Activated naive CD4-positive, alpha-beta T cell treated with anti-CD3 and anti-CD28 coated beads for 36 hours (primary cell): ENCODE measurements around the gene PHF23. TPM values are rescaled to one million over a fixed set of nuclear protein-coding genes. Genes with fewer than 3 reads are reported as not detected.

Experiments used
- CTCF ChIA-PET: fragments of 350-600 bp; sonication (Branson Sonifier 250); formaldehyde crosslinking; loops from one replicate; lab custom pipeline; 2021; ENCODE audit warnings: antibody characterized with exemption; lab: Charles Lee
- DNase-seq: peaks from one replicate; pipeline ENCODE4 v3.0.0-alpha.2; 2020
- H3K27ac Mint-ChIP-seq: one replicate; pipeline ENCODE4 v1.8.0; 2021; ENCODE audit warnings: mild to moderate bottlenecking, mixed read lengths
- H3K27me3 Mint-ChIP-seq: one replicate; pipeline ENCODE4 v1.8.0; 2021; ENCODE audit warnings: low read depth, mixed read lengths
- H3K36me3 Mint-ChIP-seq: one replicate; pipeline ENCODE4 v1.8.0; 2021; ENCODE audit warnings: low read depth, mixed read lengths
- H3K4me1 Mint-ChIP-seq: one replicate; pipeline ENCODE4 v1.8.0; 2021; ENCODE audit warnings: low read depth, mixed read lengths
- H3K4me3 Mint-ChIP-seq: one replicate; pipeline ENCODE4 v1.8.0; 2021; ENCODE audit warnings: mild to moderate bottlenecking, moderate library complexity, mixed read lengths
- H3K9me3 Mint-ChIP-seq: one replicate; pipeline ENCODE4 v1.8.0; 2021; ENCODE audit warnings: mixed read lengths
- intact Hi-C: fragments of 100-400 bp; cut with micrococcal nuclease; formaldehyde crosslinking; loops from one replicate; pipeline ENCODE4 v1.15.1; 2023
- total RNA-seq, 2 experiments: library from RNA; stranded (reverse); gene quantifications; one replicate each; pipeline ENCODE4 v1.2.3, GENCODE V29; 2021

Gene PHF23
- 10 to 100 TPM in 1 of 2 experiments, 1 to 10 TPM in 1; 8.4 to 10.0 TPM for total RNA-seq

DNA sequence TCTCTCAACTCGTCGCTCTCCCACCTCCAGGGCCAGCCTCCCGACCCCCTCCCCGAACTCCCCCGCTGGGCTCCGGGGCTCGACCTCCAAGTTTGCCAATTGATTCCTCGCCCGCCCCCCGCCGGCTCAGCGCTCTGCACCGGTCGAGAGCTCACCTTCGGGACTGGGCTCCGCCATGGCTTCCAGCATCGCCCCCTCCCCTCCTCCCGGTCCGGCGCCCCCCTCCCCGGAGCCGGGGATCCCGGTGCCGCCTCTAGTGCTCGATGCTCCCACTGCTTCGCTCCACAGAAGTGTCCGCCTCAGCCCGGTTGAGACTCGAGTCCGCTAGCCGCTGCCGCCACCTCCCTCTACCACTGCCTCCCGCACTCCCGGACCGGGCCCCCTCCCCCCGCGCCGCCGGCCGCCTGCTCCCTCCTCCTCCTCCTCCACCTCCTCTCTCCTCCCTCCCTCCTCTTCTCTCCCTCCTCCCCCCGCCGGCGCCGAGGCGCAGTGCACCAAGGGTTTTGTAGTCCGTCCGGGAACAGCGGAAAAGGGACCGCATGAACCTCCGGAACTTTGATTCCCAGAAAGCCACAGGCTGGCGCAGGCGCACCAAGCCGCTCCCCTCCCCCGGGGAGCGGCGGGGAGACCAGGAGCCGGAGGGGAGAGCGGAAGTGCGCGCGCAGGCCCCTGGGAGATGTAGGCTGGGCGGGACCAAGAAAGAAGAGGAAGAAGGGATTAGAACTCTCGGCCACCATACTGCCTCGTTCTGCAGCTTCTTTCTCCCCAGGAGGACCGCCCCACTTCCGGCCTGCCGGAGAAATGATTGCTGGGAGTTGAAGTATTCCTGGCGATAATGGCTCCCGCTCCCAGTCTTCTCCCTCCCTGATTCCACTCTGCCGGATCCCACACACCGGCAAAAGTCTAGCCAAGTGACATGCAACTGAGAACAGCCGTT is at the start of gene PHF23:
TSS of gene PHF23 (minus strand) at position 367 of the 937 bp plus-strand sequence. CDS start at position 189, 178 bp downstream.
- peak within 1 kb of the TSS; percentile 98 for H3K27ac Mint-ChIP-seq
- peaks cover 35% of the 10 kb centered on the region for H3K36me3 Mint-ChIP-seq
- CTCF ChIA-PET: interaction anchor here (0.6 to 2.5 kb wide), 5 partner anchors 16 to 194 kb away, joined by 3 to 8 read pairs (median 3); partner anchors contain the start of genes ACADVL and DLG4
- peaks cover 64% of the 10 kb centered on the region for H3K4me1 Mint-ChIP-seq
- peak; percentile 99 for DNase-seq
- peak within 1 kb of the TSS; percentile 94 for H3K4me3 Mint-ChIP-seq
- intact Hi-C loops: loop anchor here (1.0 to 5.0 kb wide), 7 partner anchors 13 to 603 kb away; partner anchors contain the start of genes ACADVL, DLG4, EIF5A and ELP5
- no peaks in the 10 kb centered on the region for H3K27me3 Mint-ChIP-seq
- no peaks in the 10 kb centered on the region for H3K9me3 Mint-ChIP-seq

- intact Hi-C loops: no loop called here
- CTCF ChIA-PET: interaction anchor here (1.1 to 2.9 kb wide), 3 partner anchors 11 to 70 kb away, joined by 3 to 9 read pairs (median 4); no protein-coding TSS in a partner anchor
- DNase-seq: no peak
- no peak overlapping the region for H3K27ac Mint-ChIP-seq
- H3K27me3 Mint-ChIP-seq: peaks cover 17% of the 10 kb centered on the region
- no peaks in the 10 kb centered on the region for H3K9me3 Mint-ChIP-seq
- peaks cover 19% of the 10 kb centered on the region for H3K4me1 Mint-ChIP-seq
- no peaks in the 10 kb centered on the region for H3K36me3 Mint-ChIP-seq
- H3K4me3 Mint-ChIP-seq: no peak overlapping the region
These were observed 46.4 kb upstream of the PHF23 start for GRCh38 chr17:7285679-7286078.

DNA sequence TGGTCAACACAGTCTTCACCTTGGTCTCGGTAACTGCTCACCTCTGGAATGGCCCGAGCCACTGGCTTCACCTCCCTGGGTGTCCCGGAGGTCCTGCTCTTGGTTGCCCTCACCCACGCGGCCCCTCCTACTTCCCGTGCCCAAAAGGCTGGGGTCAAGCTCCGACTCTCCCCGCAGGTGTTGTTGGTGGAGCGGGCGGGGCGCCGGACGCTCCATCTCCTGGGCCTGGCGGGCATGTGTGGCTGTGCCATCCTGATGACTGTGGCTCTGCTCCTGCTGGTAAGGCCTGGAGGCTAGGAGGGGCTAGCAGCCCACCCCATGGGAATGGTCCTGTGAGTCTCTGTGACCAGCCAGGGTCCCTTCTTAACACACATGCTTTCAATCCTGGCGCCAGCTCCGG is 45.7 kb upstream of the PHF23 start:
- H3K27ac Mint-ChIP-seq: no peak overlapping the region
- H3K36me3 Mint-ChIP-seq: no peaks in the 10 kb centered on the region
- H3K4me1 Mint-ChIP-seq: peaks cover 20% of the 10 kb centered on the region
- intact Hi-C loops: loop anchor here (5.0 kb wide), 1 partner anchor 238 kb away; no protein-coding TSS in a partner anchor
- CTCF ChIA-PET: interaction anchor here (1.0 to 2.9 kb wide), 4 partner anchors 8 to 13 kb away, joined by 3 to 9 read pairs (median 4); no protein-coding TSS in a partner anchor
- no peak for DNase-seq
- no peaks in the 10 kb centered on the region for H3K9me3 Mint-ChIP-seq
- peaks cover 17% of the 10 kb centered on the region for H3K27me3 Mint-ChIP-seq
- H3K4me3 Mint-ChIP-seq: no peak overlapping the region

GRCh38 chr17:7283471-7284216 is 44.4 kb upstream of the PHF23 start:
- Mint-ChIP-seq H3K4me1 (peaks cover 20% of the 10 kb centered on the region), H3K9me3 (no peaks in the 10 kb centered on the region), H3K27ac (no peak overlapping the region), H3K4me3 (no peak overlapping the region), H3K36me3 (no peaks in the 10 kb centered on the region), H3K27me3 (peaks cover 17% of the 10 kb centered on the region)
- DNase-seq: no peak
- intact Hi-C loops: loop anchor here (5.0 kb wide), 1 partner anchor 236 kb away; no protein-coding TSS in a partner anchor
- CTCF ChIA-PET: interaction anchor here (0.8 to 2.9 kb wide), 4 partner anchors 10 to 13 kb away, joined by 3 to 9 read pairs (median 4); no protein-coding TSS in a partner anchor

- peaks cover 20% of the 10 kb centered on the region for H3K4me1 Mint-ChIP-seq
- intact Hi-C loops: loop anchor here (5.0 kb wide), 1 partner anchor 236 kb away; no protein-coding TSS in a partner anchor
- H3K9me3 Mint-ChIP-seq: no peaks in the 10 kb centered on the region
- CTCF ChIA-PET: interaction anchor here (0.8 to 1.0 kb wide), 2 partner anchors 13 to 106 kb away, joined by 3 to 4 read pairs; no protein-coding TSS in a partner anchor
- peak; percentile 16 for DNase-seq
- H3K4me3 Mint-ChIP-seq: peak overlapping the region; percentile 32
- H3K27ac Mint-ChIP-seq: no peak overlapping the region
- H3K27me3 Mint-ChIP-seq: peaks cover 17% of the 10 kb centered on the region
- H3K36me3 Mint-ChIP-seq: no peaks in the 10 kb centered on the region
These were observed 43.6 kb upstream of the PHF23 start for GRCh38 chr17:7282752-7283321.

GRCh38 chr17:7281953-7282751 is 42.9 kb upstream of the PHF23 start:
- Mint-ChIP-seq H3K27ac (no peak overlapping the region), H3K27me3 (peaks cover 17% of the 10 kb centered on the region), H3K4me3 (peak overlapping the region; percentile 74), H3K4me1 (peaks cover 20% of the 10 kb centered on the region), H3K9me3 (no peaks in the 10 kb centered on the region), H3K36me3 (no peaks in the 10 kb centered on the region)
- CTCF ChIA-PET: interaction anchor here (1.0 to 2.5 kb wide), 2 partner anchors 15 to 107 kb away, joined by 3 to 45 read pairs; no protein-coding TSS in a partner anchor
- DNase-seq: peak; percentile 16
- intact Hi-C loops: loop anchor here (1.0 to 5.0 kb wide), 3 partner anchors 30 to 405 kb away; partner anchors contain the start of genes ELP5 and TP53

DNA sequence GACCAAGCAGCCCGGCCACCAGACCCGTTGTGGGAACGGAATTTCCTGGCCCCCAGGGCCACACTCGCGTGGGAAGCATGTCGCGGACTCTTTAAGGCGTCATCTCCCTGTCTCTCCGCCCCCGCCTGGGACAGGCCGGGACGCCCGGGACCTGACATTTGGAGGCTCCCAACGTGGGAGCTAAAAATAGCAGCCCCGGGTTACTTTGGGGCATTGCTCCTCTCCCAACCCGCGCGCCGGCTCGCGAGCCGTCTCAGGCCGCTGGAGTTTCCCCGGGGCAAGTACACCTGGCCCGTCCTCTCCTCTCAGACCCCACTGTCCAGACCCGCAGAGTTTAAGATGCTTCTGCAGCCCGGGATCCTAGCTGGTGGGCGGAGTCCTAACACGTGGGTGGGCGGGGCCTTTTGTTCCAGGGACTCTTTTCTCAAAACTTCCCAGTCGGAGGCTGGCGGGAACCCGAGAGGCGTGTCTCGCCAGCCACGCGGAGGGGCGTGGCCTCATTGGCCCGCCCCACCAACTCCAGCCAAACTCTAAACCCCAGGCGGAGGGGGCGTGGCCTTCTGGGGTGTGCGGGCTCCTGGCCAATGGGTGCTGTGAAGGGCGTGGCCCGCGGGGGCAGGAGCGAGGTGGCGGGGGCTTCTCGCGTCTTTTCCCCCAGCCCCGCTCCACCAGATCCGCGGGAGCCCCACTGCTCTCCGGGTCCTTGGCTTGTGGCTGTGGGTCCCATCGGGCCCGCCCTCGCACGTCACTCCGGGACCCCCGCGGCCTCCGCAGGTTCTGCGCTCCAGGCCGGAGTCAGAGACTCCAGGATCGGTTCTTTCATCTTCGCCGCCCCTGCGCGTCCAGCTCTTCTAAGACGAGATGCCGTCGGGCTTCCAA is 42.1 kb upstream of the PHF23 start, which contains the start of gene SLC2A4:
TSS of gene SLC2A4 (plus strand) at position 645 of the 879 bp plus-strand sequence. CDS start at position 862, 217 bp downstream.
- Mint-ChIP-seq H3K27ac (no peak within 1 kb of the TSS), H3K4me3 (peak within 1 kb of the TSS; percentile 74), H3K36me3 (no peaks in the 10 kb centered on the region), H3K9me3 (no peaks in the 10 kb centered on the region), H3K4me1 (peaks cover 20% of the 10 kb centered on the region), H3K27me3 (peaks cover 17% of the 10 kb centered on the region)
- CTCF ChIA-PET: interaction anchor here (0.6 to 2.5 kb wide), 11 partner anchors 10 to 271 kb away, joined by 3 to 45 read pairs (median 4); partner anchors contain the start of gene NEURL4
- DNase-seq: peak; percentile 93
- intact Hi-C loops: loop anchor here (1.0 to 5.0 kb wide), 3 partner anchors 29 to 405 kb away; partner anchors contain the start of genes ELP5 and TP53

GRCh38 chr17:7280519-7281073 is 41.3 kb upstream of the PHF23 start:
- H3K27ac Mint-ChIP-seq: no peak overlapping the region
- H3K4me3 Mint-ChIP-seq: peak overlapping the region; percentile 74
- H3K9me3 Mint-ChIP-seq: no peaks in the 10 kb centered on the region
- DNase-seq: peak; percentile 91
- peaks cover 17% of the 10 kb centered on the region for H3K27me3 Mint-ChIP-seq
- intact Hi-C loops: loop anchor here (1.0 to 5.0 kb wide), 9 partner anchors 16 to 406 kb away; partner anchors contain the start of genes ELP5, SENP3, TMEM102 and TP53
- CTCF ChIA-PET: interaction anchor here (0.6 to 2.5 kb wide), 11 partner anchors 13 to 272 kb away, joined by 3 to 45 read pairs (median 4); partner anchors contain the start of gene NEURL4
- no peaks in the 10 kb centered on the region for H3K36me3 Mint-ChIP-seq
- H3K4me1 Mint-ChIP-seq: peaks cover 20% of the 10 kb centered on the region

GRCh38 chr17:7279448-7279847 is 40.2 kb upstream of the PHF23 start:
- CTCF ChIA-PET: interaction anchor here (0.6 to 2.7 kb wide), 3 partner anchors 17 to 28 kb away, joined by 3 to 25 read pairs (median 3); partner anchors contain the start of gene CTDNEP1
- H3K9me3 Mint-ChIP-seq: no peaks in the 10 kb centered on the region
- H3K4me1 Mint-ChIP-seq: peaks cover 20% of the 10 kb centered on the region
- no peak overlapping the region for H3K27ac Mint-ChIP-seq
- intact Hi-C loops: no loop called here
- no peak overlapping the region for H3K4me3 Mint-ChIP-seq
- peaks cover 17% of the 10 kb centered on the region for H3K27me3 Mint-ChIP-seq
- DNase-seq: no peak
- no peaks in the 10 kb centered on the region for H3K36me3 Mint-ChIP-seq
